ENCODE data around the gene EMC8.

Gene EMC8

DNA sequence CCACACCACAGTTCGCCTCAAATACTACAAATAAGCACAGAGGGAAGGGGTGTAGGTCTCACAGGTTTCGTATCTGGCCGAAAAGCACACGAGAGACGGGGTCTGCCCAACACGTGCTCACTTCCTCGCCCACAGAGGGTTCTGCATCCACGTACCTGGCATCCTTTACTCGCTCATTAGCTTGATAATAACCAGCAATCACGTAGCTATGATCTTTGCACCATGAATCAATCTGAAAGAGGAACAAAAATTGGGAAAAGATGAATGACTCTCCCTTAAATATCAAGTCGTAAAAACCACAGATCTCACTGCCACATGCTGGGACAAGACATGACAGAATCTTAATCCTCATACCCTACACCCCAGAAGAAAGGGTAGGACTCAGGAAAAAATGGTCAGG is 10.5 kb downstream of the EMC8 start:
- DNase-seq (no peak), ATAC-seq (no peak)
- peaks cover 36% of the 10 kb centered on the region for H3K4me1 Mint-ChIP-seq
- H3K27ac Mint-ChIP-seq = no peak overlapping the region
- no peaks in the 10 kb centered on the region for H3K27me3 Mint-ChIP-seq
- no peaks in the 10 kb centered on the region for H3K9me3 Mint-ChIP-seq
- no peak overlapping the region for H3K4me3 Mint-ChIP-seq

DNA sequence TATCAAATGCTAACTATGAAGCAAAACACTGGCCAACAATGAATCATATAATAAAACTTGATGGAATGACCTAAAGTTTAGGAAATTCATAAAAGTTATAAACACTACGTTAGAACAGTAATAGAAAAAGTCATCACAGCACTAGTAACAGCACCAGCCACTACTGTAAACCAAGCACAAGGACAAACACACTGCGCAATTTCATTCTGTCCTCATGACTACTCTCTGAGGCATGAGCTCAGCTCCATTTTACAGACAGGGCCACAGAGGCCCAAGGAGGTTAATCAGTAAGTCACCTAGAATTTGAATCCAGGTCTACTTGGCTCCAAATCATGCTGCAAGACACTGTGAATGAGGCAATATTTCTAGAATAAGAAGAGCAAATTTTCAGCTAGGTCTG is 13.4 kb downstream of the EMC8 start:
- no peak for ATAC-seq
- Mint-ChIP-seq H3K4me3 (no peak overlapping the region), H3K27me3 (no peaks in the 10 kb centered on the region), H3K9me3 (no peaks in the 10 kb centered on the region), H3K27ac (no peak overlapping the region), H3K4me1 (peaks cover 14% of the 10 kb centered on the region)
- DNase-seq = no peak

DNA sequence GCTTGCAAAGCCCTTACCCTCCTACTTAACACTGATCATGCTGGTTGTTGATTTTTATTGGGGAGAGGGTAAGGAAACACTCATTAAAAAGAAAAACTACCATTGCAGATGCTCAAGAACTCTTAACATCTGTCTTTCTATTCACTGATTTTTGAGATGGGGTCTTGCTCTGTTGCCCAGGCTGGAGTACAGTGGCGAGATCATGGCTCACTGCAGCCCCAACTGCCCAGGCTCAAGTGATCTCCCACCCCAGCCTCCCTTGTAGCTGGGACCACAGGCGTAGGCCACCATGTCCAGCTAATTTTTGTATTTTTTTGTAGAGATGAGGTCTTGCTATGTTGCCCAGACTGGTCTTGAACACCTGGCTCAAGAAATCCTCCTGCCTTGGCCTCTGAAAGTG is 14.5 kb downstream of the EMC8 start:
- H3K27me3 Mint-ChIP-seq = no peaks in the 10 kb centered on the region
- no peak overlapping the region for H3K27ac Mint-ChIP-seq
- H3K4me1 Mint-ChIP-seq = peaks cover 6% of the 10 kb centered on the region
- DNase-seq (no peak), ATAC-seq (no peak)
- no peaks in the 10 kb centered on the region for H3K9me3 Mint-ChIP-seq
- no peak overlapping the region for H3K4me3 Mint-ChIP-seq

DNA sequence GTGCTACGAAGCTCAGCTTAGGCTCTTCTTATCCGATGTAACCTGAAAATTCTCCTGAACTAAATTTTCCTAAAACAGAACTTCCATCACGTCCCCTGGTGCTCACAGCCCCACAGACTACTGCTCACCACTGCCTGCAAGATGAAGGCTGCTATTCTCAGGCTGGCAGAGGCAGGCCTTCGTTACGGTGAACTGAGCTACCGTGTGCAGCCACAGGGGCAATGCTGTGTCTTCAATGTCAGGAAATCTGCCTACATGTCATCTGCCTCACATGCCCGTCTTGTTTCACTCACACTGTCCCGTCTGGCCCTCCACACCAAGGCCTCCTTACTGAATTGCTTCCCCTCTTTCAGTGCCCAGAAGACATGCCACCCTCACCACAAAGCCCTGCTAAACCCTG is 15.9 kb downstream of the EMC8 start:
- no peak for ATAC-seq
- no peaks in the 10 kb centered on the region for H3K9me3 Mint-ChIP-seq
- H3K4me3 Mint-ChIP-seq = no peak overlapping the region
- peaks cover 15% of the 10 kb centered on the region for H3K4me1 Mint-ChIP-seq
- H3K27ac Mint-ChIP-seq = no peak overlapping the region
- H3K27me3 Mint-ChIP-seq = no peaks in the 10 kb centered on the region
- no peak for DNase-seq

DNA sequence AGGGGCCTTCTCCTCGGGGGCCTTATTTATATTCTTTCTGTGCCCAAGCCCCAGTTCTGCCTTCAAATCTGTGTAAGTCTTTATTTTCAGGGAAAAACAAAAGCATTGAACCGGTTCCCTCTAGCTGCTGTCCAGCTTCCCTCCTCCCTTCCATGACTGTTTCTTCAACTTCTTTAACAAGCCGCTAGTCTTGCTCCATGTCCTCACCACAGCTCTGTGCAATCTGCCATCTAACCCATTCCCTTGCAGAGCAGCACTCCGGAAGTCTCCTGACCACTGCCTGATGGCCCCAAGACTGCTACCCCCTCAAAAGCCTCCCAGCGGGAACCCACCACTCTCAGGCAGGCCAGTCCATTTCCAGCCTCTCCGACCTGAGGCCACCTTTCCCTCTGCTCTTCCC is 16.9 kb downstream of the EMC8 start:
- H3K27me3 Mint-ChIP-seq = no peaks in the 10 kb centered on the region
- H3K4me3 Mint-ChIP-seq = no peak overlapping the region
- H3K4me1 Mint-ChIP-seq = peaks cover 15% of the 10 kb centered on the region
- no peak for ATAC-seq
- no peak for DNase-seq
- H3K9me3 Mint-ChIP-seq = no peaks in the 10 kb centered on the region
- peak overlapping the region in 1 of 2 donors; percentile 58 for H3K27ac Mint-ChIP-seq

DNA sequence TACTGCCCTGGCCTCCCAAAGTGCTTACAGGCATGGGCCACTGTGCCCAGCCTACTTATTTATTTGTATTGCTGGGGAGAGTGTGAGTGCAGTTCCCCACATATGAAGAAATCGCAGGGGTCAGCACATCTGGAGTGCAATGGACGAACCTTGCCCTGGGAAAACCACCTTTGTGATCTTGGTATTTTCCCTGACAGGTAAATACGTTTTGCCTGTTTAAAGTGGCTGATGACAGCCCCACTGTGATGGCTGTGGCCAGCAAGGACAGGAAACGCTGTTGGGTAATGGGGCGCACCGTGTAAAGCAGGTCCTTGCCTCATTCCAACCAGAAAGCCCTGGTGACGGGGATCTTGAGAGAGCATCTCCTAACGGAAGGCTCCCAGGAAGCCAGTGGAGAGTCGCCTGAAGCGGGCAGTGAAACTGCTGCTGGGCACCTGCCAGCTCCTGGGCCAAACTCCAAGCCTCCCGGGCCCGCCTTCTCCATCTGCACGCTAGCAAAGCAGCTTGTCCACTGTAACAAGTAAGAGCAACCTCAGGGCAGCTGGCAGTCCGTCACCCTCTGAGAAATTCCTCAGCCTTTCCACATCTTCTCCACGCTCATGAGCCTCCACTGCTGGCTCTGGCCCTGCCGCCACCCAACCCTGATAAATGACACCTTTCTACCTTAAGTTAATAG is 17.5 kb downstream of the EMC8 start:
- Mint-ChIP-seq H3K9me3 (no peaks in the 10 kb centered on the region), H3K4me1 (peaks cover 15% of the 10 kb centered on the region), H3K4me3 (no peak overlapping the region), H3K27me3 (no peaks in the 10 kb centered on the region), H3K27ac (no peak overlapping the region)
- no peak for DNase-seq
- no peak for ATAC-seq

DNA sequence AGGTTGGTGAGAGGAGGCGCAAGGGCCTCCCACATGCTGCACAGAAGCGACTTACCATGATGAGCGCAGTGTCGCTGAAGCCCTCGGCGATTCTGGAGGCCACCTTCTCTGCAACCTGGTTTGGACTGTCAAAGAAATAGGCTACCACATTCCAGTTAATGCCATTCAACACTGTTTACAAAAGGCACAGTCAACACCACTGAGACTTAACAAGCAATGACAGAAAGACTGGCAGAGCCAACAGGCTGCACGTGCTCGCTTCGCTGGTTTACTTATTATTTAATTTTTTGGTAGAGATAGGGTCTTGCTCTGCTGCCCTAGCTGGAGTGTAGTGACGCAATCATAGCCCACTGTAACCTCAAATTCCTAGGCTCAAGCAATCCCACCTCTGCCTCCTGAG is 18.2 kb downstream of the EMC8 start:
- Mint-ChIP-seq H3K27me3 (no peaks in the 10 kb centered on the region), H3K27ac (peak overlapping the region in 1 of 2 donors; percentile 16), H3K4me3 (no peak overlapping the region), H3K4me1 (peaks cover 15% of the 10 kb centered on the region), H3K9me3 (no peaks in the 10 kb centered on the region)
- ATAC-seq (no peak), DNase-seq (no peak)

DNA sequence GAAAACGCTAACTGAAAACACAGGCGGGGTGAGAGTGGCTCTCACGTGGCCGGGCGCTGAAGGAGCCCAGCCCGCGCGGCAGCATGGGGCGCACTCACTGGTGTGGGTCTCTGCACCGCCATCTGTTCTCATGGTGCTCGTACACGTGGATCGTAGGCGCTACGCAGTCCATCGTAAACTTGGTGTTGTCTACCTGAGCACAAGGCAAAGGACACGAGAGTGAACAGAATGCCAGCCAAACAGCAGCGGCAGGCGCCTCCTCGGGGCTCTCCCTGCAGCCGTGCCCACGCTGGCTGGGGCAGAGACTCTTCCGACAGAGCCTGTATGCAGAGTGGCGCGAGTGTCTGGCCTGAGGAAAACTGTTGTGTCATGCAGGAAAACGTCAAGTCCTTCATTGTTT is 19.1 kb downstream of the EMC8 start:
- Mint-ChIP-seq H3K27ac (no peak overlapping the region), H3K4me1 (peaks cover 15% of the 10 kb centered on the region), H3K9me3 (no peaks in the 10 kb centered on the region), H3K27me3 (no peaks in the 10 kb centered on the region), H3K4me3 (no peak overlapping the region)
- ATAC-seq (no peak), DNase-seq (no peak)

DNA sequence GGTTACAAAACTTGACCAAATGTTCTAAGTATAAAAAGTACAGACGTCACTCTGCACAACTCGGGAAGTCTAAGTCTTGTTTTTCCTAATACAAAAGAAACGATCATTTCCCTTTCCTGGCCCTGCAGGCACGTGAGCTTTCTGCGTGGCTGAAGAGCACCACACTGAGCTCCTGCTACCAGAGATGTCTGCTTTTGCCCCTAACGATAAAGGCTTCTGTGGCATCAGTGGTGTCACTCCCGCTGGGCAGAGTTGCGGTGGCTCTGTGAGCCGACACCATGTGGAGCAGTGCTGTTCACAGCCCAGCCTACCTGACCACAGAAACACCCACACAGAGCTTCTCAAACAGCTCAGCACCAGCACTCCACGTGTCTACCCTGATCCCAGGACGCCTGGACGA is 20.5 kb downstream of the EMC8 start:
- Mint-ChIP-seq H3K4me1 (peaks cover 15% of the 10 kb centered on the region), H3K27me3 (no peaks in the 10 kb centered on the region), H3K9me3 (no peaks in the 10 kb centered on the region), H3K27ac (no peak overlapping the region), H3K4me3 (no peak overlapping the region)
- DNase-seq (no peak), ATAC-seq (peak; percentile 86)

DNA sequence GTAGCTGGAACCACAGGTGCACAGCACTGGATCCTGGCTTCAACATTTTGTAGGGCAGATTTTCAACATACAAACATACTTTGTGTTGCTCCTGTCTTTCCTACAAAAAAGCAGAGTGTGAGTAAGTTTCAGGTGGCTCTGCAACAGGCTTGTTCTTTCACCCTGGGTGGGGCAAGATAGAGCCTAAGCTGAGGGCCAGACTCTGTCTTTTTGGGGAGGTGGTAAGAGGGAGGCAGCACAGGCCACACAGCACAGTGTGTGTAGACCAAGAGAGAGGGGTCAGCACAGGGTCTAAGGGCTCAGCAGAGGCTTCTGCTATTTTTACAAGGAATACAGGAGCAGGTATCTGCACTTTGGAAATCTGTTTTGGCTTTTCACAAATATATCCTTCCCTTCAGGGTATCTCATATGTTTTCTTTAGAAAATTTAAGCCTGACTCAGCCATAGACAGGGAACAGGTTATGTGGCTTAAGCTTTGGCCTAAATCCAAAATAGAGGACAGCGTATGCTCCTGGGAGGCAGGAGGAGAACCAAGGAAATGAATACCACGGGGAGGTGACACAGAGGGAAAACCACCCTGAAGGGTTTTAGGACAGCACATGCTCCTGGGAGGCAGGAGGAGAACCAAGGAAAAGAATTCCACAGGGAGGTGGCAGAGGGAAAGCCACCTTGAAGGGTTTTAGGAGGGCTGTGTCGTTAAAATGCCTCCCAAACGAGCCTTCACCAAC is 21.6 kb downstream of the EMC8 start:
- DNase-seq = no peak
- Mint-ChIP-seq H3K27me3 (no peaks in the 10 kb centered on the region), H3K27ac (peak overlapping the region in 1 of 2 donors; percentile 77), H3K9me3 (no peaks in the 10 kb centered on the region), H3K4me1 (peaks cover 15% of the 10 kb centered on the region), H3K4me3 (no peak overlapping the region)
- ATAC-seq = no peak

DNA sequence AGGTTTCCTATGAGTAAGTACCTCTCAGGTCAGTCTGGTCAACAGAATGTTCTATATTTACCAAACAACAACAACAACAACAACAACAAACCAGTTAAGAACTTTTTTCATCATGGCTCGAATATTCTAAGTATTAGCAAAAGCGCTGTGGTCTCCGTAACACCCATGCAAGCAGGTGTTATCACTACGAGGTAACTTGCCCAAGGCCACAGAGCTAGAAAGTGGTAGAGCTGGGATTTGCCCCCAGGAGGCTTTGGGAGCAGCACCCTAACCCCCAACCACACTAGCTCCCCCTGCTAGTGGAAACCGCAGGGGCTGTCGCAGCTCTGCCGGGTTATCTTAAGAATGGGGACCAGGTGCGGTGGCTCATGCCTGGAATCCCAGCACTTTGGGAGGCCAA is 24.5 kb downstream of the EMC8 start:
- Mint-ChIP-seq H3K27ac (peak overlapping the region in 1 of 2 donors; percentile 67), H3K9me3 (no peaks in the 10 kb centered on the region), H3K27me3 (no peaks in the 10 kb centered on the region), H3K4me1 (peaks cover 12% of the 10 kb centered on the region), H3K4me3 (no peak overlapping the region)
- no peak for ATAC-seq
- DNase-seq = no peak

DNA sequence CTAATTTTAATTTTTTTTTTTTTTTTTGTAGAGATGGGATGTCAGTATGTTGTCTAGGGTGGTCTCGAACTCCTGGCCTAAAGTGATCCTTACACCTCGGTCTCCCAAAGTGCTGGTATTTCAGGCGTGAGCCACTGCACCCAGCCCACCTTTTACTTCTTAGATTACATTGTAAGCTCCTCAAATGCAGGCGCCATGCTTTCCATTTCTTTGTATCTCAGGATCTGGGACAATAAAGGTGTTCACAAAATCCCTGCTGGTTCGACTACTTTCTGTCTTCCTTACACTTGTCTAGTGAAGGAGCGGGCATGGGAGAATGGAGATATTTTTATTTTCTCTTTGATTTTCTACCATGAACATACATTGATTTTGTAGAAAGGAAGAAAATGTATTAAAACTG is 25.2 kb downstream of the EMC8 start:
- DNase-seq (no peak), ATAC-seq (no peak)
- no peak overlapping the region for H3K27ac Mint-ChIP-seq
- H3K27me3 Mint-ChIP-seq = no peaks in the 10 kb centered on the region
- H3K4me3 Mint-ChIP-seq = no peak overlapping the region
- peaks cover 6% of the 10 kb centered on the region for H3K4me1 Mint-ChIP-seq
- no peaks in the 10 kb centered on the region for H3K9me3 Mint-ChIP-seq

DNA sequence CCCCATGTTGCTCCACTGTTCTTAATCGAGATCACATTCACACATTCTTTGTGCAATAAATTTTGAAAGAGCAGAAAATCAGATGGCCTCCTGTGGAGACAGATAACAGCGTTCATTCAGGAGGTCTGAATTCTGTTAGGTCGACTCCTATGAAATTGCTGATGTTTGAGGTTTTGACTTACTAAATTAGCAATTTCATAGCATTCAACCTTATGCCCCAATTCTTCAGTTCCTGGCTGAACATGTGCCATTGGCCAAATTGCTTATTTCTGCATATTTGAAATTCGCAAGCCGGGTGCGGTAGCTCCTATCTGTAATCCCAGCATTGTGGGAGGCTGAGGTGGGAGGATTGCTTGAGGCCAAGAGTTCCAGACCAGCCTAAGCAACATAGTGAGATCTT is 26.3 kb downstream of the EMC8 start:
- DNase-seq = no peak
- H3K9me3 Mint-ChIP-seq = no peaks in the 10 kb centered on the region
- H3K4me1 Mint-ChIP-seq = no peaks in the 10 kb centered on the region
- no peaks in the 10 kb centered on the region for H3K27me3 Mint-ChIP-seq
- H3K4me3 Mint-ChIP-seq = no peak overlapping the region
- ATAC-seq = no peak
- no peak overlapping the region for H3K27ac Mint-ChIP-seq

DNA sequence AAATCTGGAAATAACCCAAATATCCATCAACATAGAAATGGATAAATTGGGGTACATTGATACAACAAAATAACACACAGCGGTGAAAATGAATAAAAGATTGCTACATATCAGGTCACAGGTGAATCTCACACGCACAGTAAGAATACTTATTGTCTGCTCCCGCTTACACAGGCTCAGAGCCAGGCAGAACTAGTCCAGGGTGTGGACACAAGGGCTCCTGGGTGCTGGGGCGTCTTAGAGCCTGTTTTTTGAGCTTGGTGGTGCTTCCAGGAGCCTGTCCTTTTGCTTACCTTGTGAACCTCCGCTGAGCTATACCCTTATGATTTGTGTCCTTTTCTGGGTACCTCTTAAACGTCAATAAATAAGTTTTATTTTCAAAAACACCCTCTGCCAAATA is 28.6 kb downstream of the EMC8 start:
- no peak for ATAC-seq

DNA sequence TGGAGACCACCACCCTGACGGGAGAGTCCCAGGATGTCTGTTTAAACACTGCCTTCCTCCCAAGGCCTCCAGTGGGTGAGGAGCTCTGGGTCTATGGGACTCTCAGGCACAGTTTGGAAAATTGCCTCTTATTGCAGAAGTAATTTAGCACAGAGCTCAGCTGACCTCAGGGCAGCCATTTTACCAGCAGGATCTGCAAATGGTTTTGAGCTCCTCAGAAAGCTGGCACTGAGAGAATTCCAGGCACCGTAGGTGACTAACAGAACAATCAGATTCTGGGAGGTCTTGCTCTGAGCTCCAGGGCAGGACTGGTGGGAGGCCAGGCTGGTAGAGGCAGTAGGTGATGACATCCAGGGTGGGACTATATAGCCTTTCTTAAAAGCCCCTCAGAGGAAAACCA is 31.1 kb downstream of the EMC8 start:
- peaks cover 5% of the 10 kb centered on the region for H3K4me1 Mint-ChIP-seq
- no peaks in the 10 kb centered on the region for H3K27me3 Mint-ChIP-seq
- ATAC-seq (no peak), DNase-seq (no peak)
- no peak overlapping the region for H3K4me3 Mint-ChIP-seq
- H3K9me3 Mint-ChIP-seq = no peaks in the 10 kb centered on the region
- no peak overlapping the region for H3K27ac Mint-ChIP-seq

More for the DNA sequence above, 28.6 kb downstream of the EMC8 start:
- Mint-ChIP-seq H3K9me3 (no peaks in the 10 kb centered on the region), H3K4me3 (no peak overlapping the region), H3K4me1 (no peaks in the 10 kb centered on the region), H3K27ac (no peak overlapping the region), H3K27me3 (no peaks in the 10 kb centered on the region)
- DNase-seq = no peak

DNA sequence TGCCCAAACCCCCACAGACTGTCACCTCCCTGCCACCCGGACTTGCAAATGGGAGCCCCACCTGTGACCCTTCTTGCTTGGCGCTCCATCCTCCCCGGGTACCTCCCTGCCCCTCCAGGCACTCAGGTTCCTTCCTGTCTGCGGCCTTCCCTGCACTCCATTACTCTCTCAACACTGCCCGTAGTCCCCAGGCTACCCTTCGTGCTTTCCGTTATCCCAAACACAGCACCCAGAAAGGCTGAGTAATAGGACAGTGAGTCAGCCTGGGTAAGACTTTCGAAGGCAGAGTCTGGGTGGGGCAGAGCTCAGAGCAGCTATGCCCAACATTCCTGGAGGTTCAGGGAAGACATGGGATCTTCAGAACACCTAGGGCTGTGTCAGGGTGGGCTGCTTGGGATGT is 31.8 kb downstream of the EMC8 start:
- ATAC-seq (no peak), DNase-seq (no peak)
- Mint-ChIP-seq H3K27ac (peak overlapping the region in 1 of 2 donors; percentile 27), H3K27me3 (no peaks in the 10 kb centered on the region), H3K4me3 (no peak overlapping the region), H3K9me3 (no peaks in the 10 kb centered on the region), H3K4me1 (peaks cover 5% of the 10 kb centered on the region)

DNA sequence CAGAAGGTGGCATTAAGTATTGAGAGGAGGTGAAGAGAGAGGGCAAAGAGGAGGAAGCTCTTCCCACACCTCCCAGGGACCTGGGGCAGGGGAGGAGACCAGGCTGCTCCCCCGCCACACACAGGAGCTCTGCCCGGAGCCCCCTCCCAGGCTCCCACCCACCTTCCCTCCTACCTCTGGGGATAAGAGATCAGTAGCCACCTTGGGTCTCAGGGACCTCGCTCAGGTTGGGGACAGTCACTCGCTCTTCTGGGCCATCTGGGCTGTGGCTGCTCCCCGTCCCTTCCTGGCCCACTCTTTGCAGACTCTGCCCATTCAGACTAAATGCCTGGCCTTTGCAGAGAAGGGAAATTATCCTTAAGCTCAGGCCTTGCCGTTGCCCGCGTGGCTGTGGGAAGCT is 33.6 kb downstream of the EMC8 start:
- Mint-ChIP-seq H3K4me1 (peaks cover 5% of the 10 kb centered on the region), H3K27me3 (no peaks in the 10 kb centered on the region), H3K27ac (peak overlapping the region in 1 of 2 donors; percentile 60), H3K4me3 (no peak overlapping the region), H3K9me3 (no peaks in the 10 kb centered on the region)
- ATAC-seq (no peak), DNase-seq (no peak)

Measured in stimulated activated naive CD8-positive, alpha-beta T cell treated with anti-CD3 and anti-CD28 coated beads, Interleukin-15, amount 100 ng/mL, for 72 hours (primary cell).